SK-N-SH (cell line): ENCODE data around the gene CPSF3. TPM values are rescaled to one million over a fixed set of nuclear protein-coding genes. Genes with fewer than 3 reads are reported as not detected.

Source experiments
- CTCF ChIA-PET: fragments of 300-600, 350-600 bp; formaldehyde crosslinking; extraction: SDS; loops from one replicate; lab custom pipeline; 2021; lab: Yijun Ruan, JAX
- POLR2A ChIA-PET: fragments of 350-600 bp; sonication (Branson Sonifier 250); formaldehyde crosslinking; extraction: SDS; loops from one replicate; lab custom pipeline; 2020; ENCODE audit warnings: antibody characterized with exemption, inconsistent platforms; lab: Yijun Ruan, JAX
- DNase-seq: peaks from one replicate; pipeline ENCODE4 v3.0.0; 2012
- H2AFZ ChIP-seq: fragments of 200-600 bp; sonication (generic); 2 replicates; pipeline ENCODE4 v1.8.1; 2016; ENCODE audit warnings: antibody characterized with exemption, mild to moderate bottlenecking, low read depth
- H3F3A ChIP-seq: fragments of 200-600 bp; sonication (generic); replicated peaks from 2 replicates; pipeline ENCODE3; 2016; ENCODE audit warnings: antibody characterized with exemption, mild to moderate bottlenecking; ENCODE audit not compliant: insufficient read depth
- H3K27ac ChIP-seq, 2 experiments: fragments of 200-500 bp in 1 of 2; fragments of 200-600 bp in 1 of 2; sonication (Bioruptor generic) in 1 of 2; sonication (generic), shearing (Covaris generic) in 1 of 2; 2 replicates each; pipeline versions ENCODE4 v1.5.1 to v1.6.1; 2014 to 2016; ENCODE audit warnings: low read depth in 2 of 2, inconsistent platforms in 1 of 2, low read length in 1 of 2, mild to moderate bottlenecking in 1 of 2, mixed read lengths in 1 of 2
- H3K27me3 ChIP-seq: fragments of 200-600 bp; sonication (generic), shearing (Covaris generic); 2 replicates; pipeline ENCODE4 v1.6.1; 2016; ENCODE audit warnings: mixed run types; ENCODE audit not compliant: insufficient read depth
- H3K36me3 ChIP-seq, 2 experiments: fragments of 200-500 bp in 1 of 2; fragments of 200-600 bp in 1 of 2; sonication (Bioruptor generic) in 1 of 2; sonication (generic) in 1 of 2; replicated peaks in 1 of 2; 2 replicates each; pipeline versions ENCODE3 to v1.5.1; 2014 to 2016; ENCODE audit warnings: low read length in 1 of 2, mild to moderate bottlenecking in 1 of 2; ENCODE audit not compliant: insufficient read depth in 2 of 2, control insufficient read depth in 1 of 2
- H3K4me1 ChIP-seq, 2 experiments: fragments of 200-500 bp in 1 of 2; fragments of 200-600 bp in 1 of 2; sonication (Bioruptor generic) in 1 of 2; sonication (generic), shearing (Covaris generic) in 1 of 2; 2 replicates each; pipeline versions ENCODE4 v1.5.1 to v1.6.1; 2014 to 2016; ENCODE audit warnings: low read depth in 1 of 2, low read length in 1 of 2, mixed run types in 1 of 2; ENCODE audit not compliant: insufficient read depth in 2 of 2, control insufficient read depth in 1 of 2
- H3K4me2 ChIP-seq: fragments of 200-600 bp; sonication (generic), shearing (Covaris generic); 2 replicates; pipeline ENCODE4 v1.6.1; 2017; ENCODE audit warnings: mixed run types
- H3K4me3 ChIP-seq, 2 experiments: fragments of 200-500 bp in 1 of 2; fragments of 200-600 bp in 1 of 2; sonication (Bioruptor generic) in 1 of 2; sonication (generic), shearing (Covaris generic) in 1 of 2; 2 replicates each; pipeline versions ENCODE4 v1.5.1 to v1.8.1; 2014 to 2016; ENCODE audit warnings: low read depth in 2 of 2, inconsistent platforms in 1 of 2, low read length in 1 of 2, mild to moderate bottlenecking in 1 of 2, mixed read lengths in 1 of 2, moderate library complexity in 1 of 2
- H3K79me2 ChIP-seq: fragments of 200-600 bp; sonication (generic); 2 replicates; pipeline ENCODE4 v1.8.1; 2017; ENCODE audit warnings: mild to moderate bottlenecking; ENCODE audit not compliant: insufficient read depth
- H3K9ac ChIP-seq: fragments of 200-600 bp; sonication (generic); 2 replicates; pipeline ENCODE4 v1.6.1; 2017; ENCODE audit warnings: mixed run types
- H3K9me2 ChIP-seq: fragments of 200-600 bp; sonication (generic); 2 replicates; pipeline ENCODE4 v1.6.1; 2017; ENCODE audit warnings: mixed run types
- H3K9me3 ChIP-seq: fragments of 200-600 bp; sonication (generic); 2 replicates; pipeline ENCODE4 v1.6.1; 2017; ENCODE audit warnings: mixed run types, mild to moderate bottlenecking, moderate library complexity
- H4K20me1 ChIP-seq: fragments of 200-600 bp; sonication (generic); 2 replicates; pipeline ENCODE4 v1.6.1; 2017; ENCODE audit warnings: mild to moderate bottlenecking, mixed run types; ENCODE audit not compliant: insufficient read depth
- CHD2 ChIP-seq: fragments of 150-350 bp; IDR thresholded peaks from 2 replicates; pipeline ENCODE4 v1.6.1; 2018; ENCODE audit warnings: low read length; ENCODE audit not compliant: partially characterized antibody
- ELF1 ChIP-seq: IDR thresholded peaks from 2 replicates; pipeline ENCODE4 v1.4.0; 2012
- EP300 ChIP-seq, 2 experiments: IDR thresholded peaks; 2 replicates each; pipeline versions ENCODE4 v1.4.0 to v1.6.1; 2012; ENCODE audit warnings: borderline replicate concordance in 1 of 2, low read depth in 1 of 2, low read length in 1 of 2
- FOXJ3 ChIP-seq: sonication (generic); formaldehyde crosslinking; IDR thresholded peaks from 2 replicates; pipeline ENCODE4 v1.5.1; 2020; ENCODE audit warnings: mild to moderate bottlenecking, missing genetic modification reagents
- FOXM1 ChIP-seq: IDR thresholded peaks from 2 replicates; pipeline ENCODE4 v1.4.0; 2012; ENCODE audit warnings: low read depth, mild to moderate bottlenecking
- GABPA ChIP-seq: IDR thresholded peaks from 2 replicates; pipeline ENCODE4 v1.4.0; 2012; ENCODE audit warnings: low read depth, mild to moderate bottlenecking
- MEF2A ChIP-seq: IDR thresholded peaks from 2 replicates; pipeline ENCODE4 v1.4.0; 2012; ENCODE audit warnings: low read depth, borderline replicate concordance
- MXI1 ChIP-seq: IDR thresholded peaks from 2 replicates; pipeline ENCODE4 v1.6.1; 2012; ENCODE audit warnings: mild to moderate bottlenecking, low read depth, low read length, improper control_type of control experiment
- NFIC ChIP-seq: IDR thresholded peaks from 2 replicates; pipeline ENCODE4 v1.4.0; 2012; ENCODE audit warnings: borderline replicate concordance
- NRF1 ChIP-seq: IDR thresholded peaks from 2 replicates; pipeline ENCODE4 v1.6.1; 2012; ENCODE audit warnings: low read depth, mild to moderate bottlenecking, low read length
- POLR2AphosphoS5 ChIP-seq: IDR thresholded peaks from 2 replicates; pipeline ENCODE4 v1.6.1; 2012; ENCODE audit warnings: low read depth, low read length
- RCOR1 ChIP-seq: fragments of 150-350 bp; IDR thresholded peaks from 2 replicates; pipeline ENCODE4 v1.6.1; 2017; ENCODE audit warnings: antibody characterized with exemption, low read length
- SIN3A ChIP-seq: IDR thresholded peaks from 2 replicates; pipeline ENCODE4 v1.6.1; 2012; ENCODE audit warnings: low read depth, mild to moderate bottlenecking, low read length, moderate library complexity, borderline replicate concordance
- SMC3 ChIP-seq: IDR thresholded peaks from 2 replicates; pipeline ENCODE4 v1.6.1; 2012; ENCODE audit warnings: low read depth, low read length, improper control_type of control experiment
- TAF1 ChIP-seq: IDR thresholded peaks from 2 replicates; pipeline ENCODE4 v1.6.1; 2012; ENCODE audit warnings: low read depth, mild to moderate bottlenecking, low read length, moderate library complexity, borderline replicate concordance
- YY1 ChIP-seq: IDR thresholded peaks from 2 replicates; pipeline ENCODE4 v1.4.0; 2012; ENCODE audit warnings: low read depth, mild to moderate bottlenecking
- WGBS: methylation state at CpG from one replicate; pipeline ENCODE4 v1.1.6; 2017; ENCODE audit warnings: low lambda C conversion rate; 5-methylcytosine and 5-hydroxymethylcytosine counted together
- polyA plus RNA-seq, 3 experiments: library from polyadenylated mRNA; depleted of rRNA; stranded (reverse); fragments of >200 nt; gene quantifications; 2 replicates each; pipeline ENCODE4 v1.2.3, GENCODE V29; 2012
- TF ChIP-seq, protein P1 (sequence below): IDR thresholded peaks from 2 replicates; pipeline ENCODE4 v1.4.0; 2012; ENCODE audit warnings: low read depth, borderline replicate concordance
- TF ChIP-seq, protein P2 (sequence below): IDR thresholded peaks from 2 replicates; pipeline ENCODE4 v1.6.1; 2012; ENCODE audit warnings: mild to moderate bottlenecking, low read depth, low read length, moderate library complexity
- TF ChIP-seq, protein P3 (sequence below): IDR thresholded peaks from 2 replicates; pipeline ENCODE4 v1.4.0; 2012; ENCODE audit warnings: low read depth

CPSF3 gene
- polyA plus RNA-seq (2012; rRNA removed), result 31.4 and 34.2 TPM in 2 replicates
- 37.5 and 55.5 TPM in 2 replicates for polyA plus RNA-seq (2012; cell fraction: cytosol; rRNA removed)
- polyA plus RNA-seq (2012; cell fraction: nucleus; rRNA removed), result 54.0 and 69.3 TPM in 2 replicates

DNA sequence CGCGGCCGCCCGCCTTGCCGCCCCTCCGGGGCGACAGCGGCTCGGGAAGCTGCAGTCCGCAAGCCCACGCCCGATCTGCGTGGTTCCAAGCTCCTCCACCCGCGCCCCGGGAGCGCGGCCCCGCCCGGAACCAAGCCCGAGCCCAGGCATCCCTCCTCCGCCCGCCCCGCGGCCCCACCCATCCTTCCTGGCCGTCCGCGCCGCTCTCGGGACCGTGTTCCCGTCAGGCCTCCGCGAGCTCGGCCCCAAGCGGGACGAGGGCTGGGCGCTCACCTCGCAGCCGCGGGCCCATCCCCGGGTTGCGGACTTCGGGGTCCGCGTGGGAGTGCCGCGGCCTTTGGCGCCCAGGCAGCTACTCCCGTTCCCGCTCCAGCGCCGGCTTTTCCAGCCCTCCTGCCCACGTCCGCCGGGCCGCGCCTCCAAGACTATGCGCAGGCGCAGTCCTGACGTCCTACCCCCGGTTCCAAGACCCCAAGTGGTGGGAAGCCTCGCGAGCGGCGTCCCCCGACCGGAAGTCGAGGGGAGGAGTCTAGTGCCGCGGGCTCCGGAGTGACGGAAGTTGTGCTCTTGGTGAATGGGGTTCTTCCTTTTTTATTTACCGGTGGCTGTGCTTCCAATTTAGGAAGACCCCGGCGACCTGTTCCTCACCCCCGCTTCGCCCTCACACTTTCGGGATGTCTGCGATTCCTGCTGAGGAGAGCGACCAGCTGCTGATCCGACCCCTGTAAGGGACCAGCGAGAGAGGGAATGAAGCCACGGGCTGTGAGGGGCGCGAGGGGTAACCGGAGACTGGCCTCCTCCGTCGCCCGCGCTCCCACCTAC lies at the start of gene CPSF3, which contains the start of gene ITGB1BP1:
TSS of gene CPSF3 (plus strand) at position 555 of the 822 bp plus-strand sequence. CDS start at position 675, 120 bp downstream.
TSS of gene ITGB1BP1 (minus strand) at position 429 of the 822 bp plus-strand sequence. CDS start 4,831 bp downstream, outside the sequence.
- Histone ChIP-seq H3F3A (no peaks in the 10 kb centered on the region), H2AFZ (peak within 1 kb of the TSS; percentile 86), H3K9me2 (no peaks in the 10 kb centered on the region), H4K20me1 (peaks cover 21% of the 10 kb centered on the region), H3K27me3 (no peaks in the 10 kb centered on the region), H3K9ac (peak within 1 kb of the TSS; percentile 97), H3K4me2 (peak within 1 kb of the TSS; percentile 97), H3K4me1 (peaks cover 24 to 33% of the 10 kb centered on the region in 2 experiments; a peak in 3 of 4 replicates), H3K36me3 (peaks cover 3 to 9% of the 10 kb centered on the region in 2 experiments), H3K4me3 (peak within 1 kb of the TSS; percentile 99 to 100), H3K27ac (peak within 1 kb of the TSS; percentile 81 to 91), H3K9me3 (no peaks in the 10 kb centered on the region), H3K79me2 (peaks cover 87% of the 10 kb centered on the region)
- ChIA-PET CTCF (interaction anchor here (0.8 to 2.7 kb wide), 8 partner anchors 12 to 730 kb away, joined by 3 to 21 read pairs (median 4); no protein-coding TSS in a partner anchor), POLR2A (interaction anchor here (0.6 to 2.0 kb wide), 7 partner anchors 14 to 420 kb away, joined by 3 to 11 read pairs (median 4); partner anchors contain the start of genes ADAM17, MBOAT2 and YWHAQ)
- TF ChIP-seq TAF1, result peak; percentile 85
- no peak; the same call in 1 of the 2 replicates for TF ChIP-seq SIN3A
- 0 out of 4 replicates have a peak, but pooled peaks of 1 of the 2 experiments have one; percentile 39 for TF ChIP-seq EP300 (IDR thresholded peaks at IDR 0.05; ENCODE audit: borderline replicate concordance in 1 of 2, low read depth in 1 of 2, low read length in 1 of 2)
- TF ChIP-seq, protein P1, sequence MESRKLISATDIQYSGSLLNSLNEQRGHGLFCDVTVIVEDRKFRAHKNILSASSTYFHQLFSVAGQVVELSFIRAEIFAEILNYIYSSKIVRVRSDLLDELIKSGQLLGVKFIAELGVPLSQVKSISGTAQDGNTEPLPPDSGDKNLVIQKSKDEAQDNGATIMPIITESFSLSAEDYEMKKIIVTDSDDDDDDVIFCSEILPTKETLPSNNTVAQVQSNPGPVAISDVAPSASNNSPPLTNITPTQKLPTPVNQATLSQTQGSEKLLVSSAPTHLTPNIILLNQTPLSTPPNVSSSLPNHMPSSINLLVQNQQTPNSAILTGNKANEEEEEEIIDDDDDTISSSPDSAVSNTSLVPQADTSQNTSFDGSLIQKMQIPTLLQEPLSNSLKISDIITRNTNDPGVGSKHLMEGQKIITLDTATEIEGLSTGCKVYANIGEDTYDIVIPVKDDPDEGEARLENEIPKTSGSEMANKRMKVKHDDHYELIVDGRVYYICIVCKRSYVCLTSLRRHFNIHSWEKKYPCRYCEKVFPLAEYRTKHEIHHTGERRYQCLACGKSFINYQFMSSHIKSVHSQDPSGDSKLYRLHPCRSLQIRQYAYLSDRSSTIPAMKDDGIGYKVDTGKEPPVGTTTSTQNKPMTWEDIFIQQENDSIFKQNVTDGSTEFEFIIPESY, result peak; percentile 95
- peak; percentile 91 for TF ChIP-seq GABPA
- TF ChIP-seq YY1, result 0 out of 2 replicates have a peak, but pooled peaks have one; percentile 33
- peak; percentile 85; the same call in 1 of the 2 replicates for TF ChIP-seq MXI1
- TF ChIP-seq, protein P2, sequence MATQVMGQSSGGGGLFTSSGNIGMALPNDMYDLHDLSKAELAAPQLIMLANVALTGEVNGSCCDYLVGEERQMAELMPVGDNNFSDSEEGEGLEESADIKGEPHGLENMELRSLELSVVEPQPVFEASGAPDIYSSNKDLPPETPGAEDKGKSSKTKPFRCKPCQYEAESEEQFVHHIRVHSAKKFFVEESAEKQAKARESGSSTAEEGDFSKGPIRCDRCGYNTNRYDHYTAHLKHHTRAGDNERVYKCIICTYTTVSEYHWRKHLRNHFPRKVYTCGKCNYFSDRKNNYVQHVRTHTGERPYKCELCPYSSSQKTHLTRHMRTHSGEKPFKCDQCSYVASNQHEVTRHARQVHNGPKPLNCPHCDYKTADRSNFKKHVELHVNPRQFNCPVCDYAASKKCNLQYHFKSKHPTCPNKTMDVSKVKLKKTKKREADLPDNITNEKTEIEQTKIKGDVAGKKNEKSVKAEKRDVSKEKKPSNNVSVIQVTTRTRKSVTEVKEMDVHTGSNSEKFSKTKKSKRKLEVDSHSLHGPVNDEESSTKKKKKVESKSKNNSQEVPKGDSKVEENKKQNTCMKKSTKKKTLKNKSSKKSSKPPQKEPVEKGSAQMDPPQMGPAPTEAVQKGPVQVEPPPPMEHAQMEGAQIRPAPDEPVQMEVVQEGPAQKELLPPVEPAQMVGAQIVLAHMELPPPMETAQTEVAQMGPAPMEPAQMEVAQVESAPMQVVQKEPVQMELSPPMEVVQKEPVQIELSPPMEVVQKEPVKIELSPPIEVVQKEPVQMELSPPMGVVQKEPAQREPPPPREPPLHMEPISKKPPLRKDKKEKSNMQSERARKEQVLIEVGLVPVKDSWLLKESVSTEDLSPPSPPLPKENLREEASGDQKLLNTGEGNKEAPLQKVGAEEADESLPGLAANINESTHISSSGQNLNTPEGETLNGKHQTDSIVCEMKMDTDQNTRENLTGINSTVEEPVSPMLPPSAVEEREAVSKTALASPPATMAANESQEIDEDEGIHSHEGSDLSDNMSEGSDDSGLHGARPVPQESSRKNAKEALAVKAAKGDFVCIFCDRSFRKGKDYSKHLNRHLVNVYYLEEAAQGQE, result no peak; the same call in 1 of the 2 replicates
- TF ChIP-seq POLR2AphosphoS5, result peak; percentile 85
- peak; percentile 99 for TF ChIP-seq CHD2
- peak; percentile 78 for TF ChIP-seq NRF1
- no peak for TF ChIP-seq MEF2A
- TF ChIP-seq, protein P3, sequence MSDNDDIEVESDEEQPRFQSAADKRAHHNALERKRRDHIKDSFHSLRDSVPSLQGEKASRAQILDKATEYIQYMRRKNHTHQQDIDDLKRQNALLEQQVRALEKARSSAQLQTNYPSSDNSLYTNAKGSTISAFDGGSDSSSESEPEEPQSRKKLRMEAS, result peak; percentile 73
- TF ChIP-seq FOXM1, result peak; percentile 12; the same call in 1 of the 2 replicates
- TF ChIP-seq ELF1, result peak; percentile 48
- no peak for TF ChIP-seq NFIC
- TF ChIP-seq FOXJ3 (CRISPR knock-in tag), result peak; percentile 51; the same call in 1 of the 2 replicates
- peak; percentile 41; the same call in 1 of the 2 replicates for TF ChIP-seq RCOR1
- TF ChIP-seq SMC3, result no peak
- 2% methylated on average over 56 of the region's 91 CpGs for WGBS
- DNase-seq, result peak; percentile 100
